ENCODE results near the gene APLP1.

The APLP1 gene

GRCh38 chr19:35856546-35857149 is 11.7 kb upstream of the APLP1 start, which contains the start of gene KIRREL2:
Gene KIRREL2, plus strand, starts transcription at chr19:35856911. Its CDS starts 209 bp downstream, at chr19:35857120.
- peaks cover 54% of the 10 kb centered on the region for H3K27me3 ChIP-seq (ENCODE audit: insufficient read depth, poor library complexity, severe bottlenecking)
- TF ChIP-seq, protein P1, sequence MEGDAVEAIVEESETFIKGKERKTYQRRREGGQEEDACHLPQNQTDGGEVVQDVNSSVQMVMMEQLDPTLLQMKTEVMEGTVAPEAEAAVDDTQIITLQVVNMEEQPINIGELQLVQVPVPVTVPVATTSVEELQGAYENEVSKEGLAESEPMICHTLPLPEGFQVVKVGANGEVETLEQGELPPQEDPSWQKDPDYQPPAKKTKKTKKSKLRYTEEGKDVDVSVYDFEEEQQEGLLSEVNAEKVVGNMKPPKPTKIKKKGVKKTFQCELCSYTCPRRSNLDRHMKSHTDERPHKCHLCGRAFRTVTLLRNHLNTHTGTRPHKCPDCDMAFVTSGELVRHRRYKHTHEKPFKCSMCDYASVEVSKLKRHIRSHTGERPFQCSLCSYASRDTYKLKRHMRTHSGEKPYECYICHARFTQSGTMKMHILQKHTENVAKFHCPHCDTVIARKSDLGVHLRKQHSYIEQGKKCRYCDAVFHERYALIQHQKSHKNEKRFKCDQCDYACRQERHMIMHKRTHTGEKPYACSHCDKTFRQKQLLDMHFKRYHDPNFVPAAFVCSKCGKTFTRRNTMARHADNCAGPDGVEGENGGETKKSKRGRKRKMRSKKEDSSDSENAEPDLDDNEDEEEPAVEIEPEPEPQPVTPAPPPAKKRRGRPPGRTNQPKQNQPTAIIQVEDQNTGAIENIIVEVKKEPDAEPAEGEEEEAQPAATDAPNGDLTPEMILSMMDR (IDR thresholded peaks at IDR 0.05; ENCODE audit: insufficient read depth, low read length), result no peak
- no peak for TF ChIP-seq REST (IDR thresholded peaks at IDR 0.05; ENCODE audit: insufficient replicate concordance, low read depth)
- TF ChIP-seq GABPA (IDR thresholded peaks at IDR 0.05; ENCODE audit: low read depth), result no peak
- TF ChIP-seq SPI1 (IDR thresholded peaks at IDR 0.05; ENCODE audit: borderline replicate concordance, low read depth), result no peak
- no peak for TF ChIP-seq POLR2AphosphoS5 (IDR thresholded peaks at IDR 0.05; ENCODE audit: low read depth)
- no peak for DNase-seq (ENCODE audit: low read depth in 1 of 2, low spot score in 1 of 2)
- no peak within 1 kb of the TSS for H3K27ac ChIP-seq (replicated peaks)
- peak within 1 kb of the TSS; percentile 27 for H3K4me3 ChIP-seq (replicated peaks; ENCODE audit: insufficient read depth, low read length)

GRCh38 chr19:35858311-35858710 is 10.1 kb upstream of the APLP1 start:
- H3K4me3 ChIP-seq (replicated peaks; ENCODE audit: insufficient read depth, low read length), result no peak overlapping the region
- H3K27me3 ChIP-seq (ENCODE audit: insufficient read depth, poor library complexity, severe bottlenecking), result peaks cover 55% of the 10 kb centered on the region
- H3K27ac ChIP-seq (replicated peaks), result no peak overlapping the region
- TF ChIP-seq, protein P1 (IDR thresholded peaks at IDR 0.05; ENCODE audit: insufficient read depth, low read length), result no peak
- TF ChIP-seq POLR2AphosphoS5 (IDR thresholded peaks at IDR 0.05; ENCODE audit: low read depth) (no peak), REST (IDR thresholded peaks at IDR 0.05; ENCODE audit: insufficient replicate concordance, low read depth) (no peak), GABPA (IDR thresholded peaks at IDR 0.05; ENCODE audit: low read depth) (no peak), SPI1 (IDR thresholded peaks at IDR 0.05; ENCODE audit: borderline replicate concordance, low read depth) (no peak)
- DNase-seq (ENCODE audit: low read depth in 1 of 2, low spot score in 1 of 2), result no peak

GRCh38 chr19:35859414-35859813 is 9.0 kb upstream of the APLP1 start:
- DNase-seq (ENCODE audit: low read depth in 1 of 2, low spot score in 1 of 2), result no peak
- TF ChIP-seq SPI1 (IDR thresholded peaks at IDR 0.05; ENCODE audit: borderline replicate concordance, low read depth) (no peak), POLR2AphosphoS5 (IDR thresholded peaks at IDR 0.05; ENCODE audit: low read depth) (no peak), REST (IDR thresholded peaks at IDR 0.05; ENCODE audit: insufficient replicate concordance, low read depth) (no peak), GABPA (IDR thresholded peaks at IDR 0.05; ENCODE audit: low read depth) (no peak)
- TF ChIP-seq, protein P1 (IDR thresholded peaks at IDR 0.05; ENCODE audit: insufficient read depth, low read length), result no peak
- H3K27me3 ChIP-seq (ENCODE audit: insufficient read depth, poor library complexity, severe bottlenecking), result peaks cover 55% of the 10 kb centered on the region
- no peak overlapping the region for H3K4me3 ChIP-seq (replicated peaks; ENCODE audit: insufficient read depth, low read length)
- H3K27ac ChIP-seq (replicated peaks), result no peak overlapping the region

Data from HL-60 (cell line).